GM19372 (cell line): ENCODE data around the gene TMEM8B.

ENCODE experiments used
- ATAC-seq: cut with Tn5 transposase; IDR thresholded peaks from one replicate; pipeline ENCODE4 v1.9.1; 2021; ENCODE audit warnings: mild to moderate bottlenecking, low read depth, moderate library complexity; ENCODE audit not compliant: unreplicated experiment

The TMEM8B gene, protein sequence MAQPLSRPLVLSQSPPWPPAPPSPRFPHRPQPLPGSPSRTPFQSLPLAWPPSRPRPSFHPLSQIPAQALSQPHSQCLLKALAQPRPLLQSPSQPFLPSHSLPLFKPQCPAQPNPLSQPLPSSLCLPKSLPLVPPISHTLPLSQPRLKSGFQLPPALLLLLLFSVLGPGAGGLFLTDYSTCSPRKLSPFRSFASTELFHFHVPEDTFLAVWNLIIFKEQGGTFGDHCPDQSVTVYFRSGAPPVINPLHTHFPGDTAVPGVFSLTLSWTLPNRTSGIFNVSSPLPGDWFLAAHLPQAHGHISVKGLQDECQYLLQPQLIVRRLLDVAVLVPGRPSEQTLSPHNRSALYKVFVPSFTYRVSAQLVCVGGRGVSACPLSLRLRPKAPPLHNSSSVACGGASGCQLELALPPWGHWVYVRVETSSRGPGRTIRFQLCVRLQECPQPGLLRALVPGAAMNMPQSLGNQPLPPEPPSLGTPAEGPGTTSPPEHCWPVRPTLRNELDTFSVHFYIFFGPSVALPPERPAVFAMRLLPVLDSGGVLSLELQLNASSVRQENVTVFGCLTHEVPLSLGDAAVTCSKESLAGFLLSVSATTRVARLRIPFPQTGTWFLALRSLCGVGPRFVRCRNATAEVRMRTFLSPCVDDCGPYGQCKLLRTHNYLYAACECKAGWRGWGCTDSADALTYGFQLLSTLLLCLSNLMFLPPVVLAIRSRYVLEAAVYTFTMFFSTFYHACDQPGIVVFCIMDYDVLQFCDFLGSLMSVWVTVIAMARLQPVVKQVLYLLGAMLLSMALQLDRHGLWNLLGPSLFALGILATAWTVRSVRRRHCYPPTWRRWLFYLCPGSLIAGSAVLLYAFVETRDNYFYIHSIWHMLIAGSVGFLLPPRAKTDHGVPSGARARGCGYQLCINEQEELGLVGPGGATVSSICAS

GRCh38 chr9:35829084-35829763, at the start of gene TMEM8B:
TMEM8B (plus strand) TSS chr9:35829228; CDS start chr9:35829448, 220 bp downstream.
- ATAC-seq = peak; percentile 80

DNA sequence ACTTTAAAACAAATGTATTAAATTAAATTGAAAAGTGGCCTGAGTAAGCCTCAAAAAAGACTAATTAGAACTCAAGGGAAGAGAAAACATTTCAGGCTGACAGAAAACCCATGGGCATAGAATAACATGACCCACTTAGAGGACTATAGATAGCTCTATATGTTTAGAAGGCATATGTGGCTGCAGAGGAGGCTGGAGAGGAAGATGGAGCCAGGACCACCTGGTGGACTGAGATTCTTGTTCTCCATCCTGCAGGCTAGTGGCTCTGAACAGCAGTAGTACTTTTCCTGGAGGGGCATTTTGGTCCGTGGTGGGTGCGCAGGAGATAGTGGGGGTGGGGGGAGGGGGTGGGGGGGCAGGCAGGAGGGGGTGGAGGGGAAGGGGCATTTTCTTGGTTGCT, 48.0 kb upstream of the TMEM8B start:
- ATAC-seq = no peak

DNA sequence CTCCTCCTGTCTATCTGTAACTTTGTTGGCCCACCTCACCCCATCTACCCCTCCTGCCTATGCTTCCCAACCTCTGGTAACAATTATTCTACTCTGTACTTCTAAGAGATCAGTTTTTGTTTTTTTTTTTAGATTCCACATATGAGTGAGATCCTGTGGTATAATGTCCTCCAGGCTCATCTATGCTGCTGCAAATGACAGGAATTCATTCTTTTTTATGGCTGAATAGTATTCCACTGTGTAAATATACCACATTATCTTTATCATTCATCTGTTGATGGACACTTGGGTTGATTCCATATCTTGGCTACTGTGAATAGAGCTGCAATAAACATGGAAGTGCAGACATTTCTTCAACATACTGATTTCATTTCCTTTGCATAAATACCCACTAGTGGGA, 45.6 kb upstream of the TMEM8B start:
- no peak for ATAC-seq

DNA sequence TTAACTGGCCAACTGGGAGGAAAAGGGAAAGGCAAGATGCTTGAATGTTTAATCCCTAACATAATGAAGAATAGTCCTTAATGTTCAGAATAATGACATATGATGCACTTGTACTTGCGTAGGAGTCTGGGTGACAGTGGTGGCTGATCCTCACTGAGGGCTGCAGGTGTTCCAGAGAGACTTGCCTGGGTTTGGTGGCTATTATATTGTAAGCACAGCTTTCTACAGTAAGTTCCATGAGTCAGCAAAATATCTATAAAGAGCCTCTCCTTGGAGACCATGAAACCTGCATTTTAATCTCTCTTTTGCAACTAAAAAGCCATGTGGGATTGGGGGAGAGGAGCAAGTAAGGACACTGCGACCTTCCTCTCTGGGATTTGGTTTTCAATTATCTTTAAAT, 39.5 kb upstream of the TMEM8B start:
- ATAC-seq = no peak

- ATAC-seq = no peak
These were observed 39.0 kb upstream of the TMEM8B start for GRCh38 chr9:35790025-35790384.

DNA sequence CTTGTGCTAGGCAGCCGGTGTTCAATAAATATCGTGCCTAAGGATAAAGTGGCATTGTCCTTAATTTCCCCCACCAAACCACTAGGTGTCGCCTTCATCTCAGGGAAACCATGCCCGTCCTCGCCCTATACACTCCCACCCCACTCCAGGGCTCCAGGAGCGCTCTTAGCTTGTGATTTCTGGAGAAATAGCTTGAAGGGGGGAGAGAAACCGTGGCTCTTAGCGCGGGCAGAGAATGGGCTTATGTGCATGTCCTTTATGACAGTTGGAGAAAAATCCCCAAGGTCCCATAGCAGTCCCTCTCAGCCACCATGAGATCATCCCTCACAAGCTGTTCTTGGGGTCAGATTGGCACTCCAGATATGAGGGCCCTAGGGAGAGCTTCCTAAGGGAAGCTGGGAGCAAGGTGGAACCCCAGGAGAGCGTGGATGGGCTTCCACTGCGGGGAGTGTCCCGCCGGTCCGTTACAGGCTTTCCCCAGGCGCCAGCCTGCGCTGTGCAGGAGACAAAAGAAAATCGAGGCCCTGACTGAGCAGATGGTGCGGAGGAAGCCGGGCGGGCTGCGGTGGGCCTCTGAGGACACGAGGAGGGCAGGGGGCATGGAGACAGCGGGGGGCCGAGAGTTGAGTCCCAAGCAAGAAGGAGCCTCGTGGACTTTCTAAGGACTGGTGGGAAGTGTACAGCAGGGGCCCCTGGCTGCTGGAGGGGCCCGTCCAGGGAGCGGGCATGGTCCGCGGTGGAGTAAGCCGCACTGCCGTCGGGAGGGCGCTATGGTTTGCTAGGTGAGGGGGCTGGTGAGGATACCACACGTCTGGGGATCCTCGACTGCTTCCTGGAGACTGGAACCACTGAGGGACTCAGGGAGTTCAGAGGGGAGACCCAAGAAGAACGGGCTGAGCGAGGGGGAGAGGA, 38.4 kb upstream of the TMEM8B start:
- no peak for ATAC-seq

DNA sequence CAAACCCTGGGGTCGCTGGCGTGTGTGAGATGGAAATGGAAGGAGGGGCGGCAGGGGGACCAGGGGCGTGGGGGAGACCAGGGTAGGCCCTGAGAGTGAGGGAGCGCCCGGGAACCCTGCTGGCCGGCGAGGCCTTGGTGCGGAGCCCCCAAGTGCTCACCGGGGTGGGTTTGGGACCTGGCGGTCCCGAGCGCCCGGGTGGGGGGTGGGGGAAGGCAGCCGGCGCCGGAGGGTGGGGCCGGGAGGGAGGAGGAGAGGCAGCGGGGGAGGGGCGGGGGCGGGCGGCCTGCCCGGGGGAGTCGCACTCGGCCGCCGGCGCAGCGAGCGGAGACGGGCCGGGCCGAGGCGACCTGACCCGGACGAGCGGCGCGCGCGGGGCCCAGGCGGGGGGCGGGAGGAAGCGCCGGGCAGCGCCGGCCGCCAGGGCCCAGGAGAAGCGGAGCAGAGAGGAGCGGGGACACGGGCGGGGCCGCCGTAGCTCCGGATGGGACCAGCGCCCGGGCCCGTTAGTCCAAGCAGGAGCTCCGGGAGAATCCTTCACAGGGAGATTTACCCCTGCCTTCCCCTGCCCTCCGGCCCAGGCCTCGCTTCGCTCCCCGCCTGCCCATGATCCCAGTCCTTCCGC, 37.6 kb upstream of the TMEM8B start, which contains the start of gene NPR2:
NPR2 (plus strand) TSS at position 295 of the 625 bp plus-strand sequence. CDS start 818 bp downstream, outside the sequence.
- ATAC-seq = no peak

GRCh38 chr9:35792024-35792813, 36.8 kb upstream of the TMEM8B start:
- ATAC-seq = no peak

GRCh38 chr9:35792826-35793225, 36.2 kb upstream of the TMEM8B start:
- ATAC-seq = no peak

DNA sequence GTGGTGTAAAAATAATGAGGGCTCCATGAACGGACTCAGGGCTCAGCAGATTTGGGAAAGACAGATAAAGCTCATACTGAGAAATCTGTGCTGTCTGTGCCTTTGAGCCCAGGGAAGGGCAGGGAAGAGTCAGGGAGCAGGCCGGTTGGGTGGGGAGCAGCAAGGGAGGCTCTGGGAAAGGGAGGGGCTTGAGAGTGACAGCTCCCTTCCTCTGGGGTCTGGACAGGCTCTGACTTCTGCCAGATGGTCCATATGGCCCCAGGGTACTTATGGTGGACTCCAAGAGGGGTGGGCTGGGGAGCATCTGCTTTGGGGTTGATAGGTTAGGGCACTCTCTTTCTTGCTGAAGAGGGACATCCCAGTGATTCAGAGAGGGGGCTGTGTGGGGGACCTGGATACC, 35.6 kb upstream of the TMEM8B start:
- no peak for ATAC-seq

GRCh38 chr9:35795695-35796094, 33.3 kb upstream of the TMEM8B start:
- no peak for ATAC-seq

DNA sequence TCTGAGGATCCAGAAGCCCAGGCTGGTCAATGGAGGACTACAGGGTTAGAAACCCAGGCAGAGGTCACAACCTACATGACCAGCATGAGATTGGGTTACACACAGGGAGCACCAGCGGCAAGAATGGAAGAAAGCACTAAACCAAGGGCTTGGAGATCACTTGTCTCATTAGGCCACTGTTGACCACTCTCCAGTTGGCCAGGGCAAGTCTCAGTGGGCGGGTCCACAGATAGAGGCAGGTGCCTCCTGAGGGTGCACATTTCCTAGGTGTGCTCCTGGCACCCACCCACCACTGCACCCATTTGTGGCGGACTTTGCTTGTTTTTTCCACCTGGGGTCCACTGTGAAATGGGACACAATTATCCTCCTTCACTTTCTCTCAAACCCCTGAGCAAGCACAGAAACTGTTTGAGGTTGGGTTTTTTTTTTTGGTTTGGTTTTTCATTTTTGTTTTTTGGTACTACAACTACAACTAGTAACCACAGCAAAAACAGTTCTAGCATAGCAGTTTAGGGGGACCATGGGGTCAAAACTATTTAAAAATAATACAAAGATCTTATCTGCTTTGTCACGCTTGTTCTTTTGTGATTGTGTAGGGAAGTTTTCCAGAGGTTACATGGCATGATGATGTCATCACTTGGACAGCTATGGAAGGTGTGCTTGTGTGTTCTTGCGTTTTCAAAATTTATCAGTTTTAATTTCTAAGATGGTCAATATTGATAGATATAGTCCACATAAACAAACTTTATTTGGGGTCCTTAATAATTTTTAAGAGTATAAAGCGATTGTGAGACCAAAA, 31.5 kb upstream of the TMEM8B start:
- ATAC-seq = no peak

DNA sequence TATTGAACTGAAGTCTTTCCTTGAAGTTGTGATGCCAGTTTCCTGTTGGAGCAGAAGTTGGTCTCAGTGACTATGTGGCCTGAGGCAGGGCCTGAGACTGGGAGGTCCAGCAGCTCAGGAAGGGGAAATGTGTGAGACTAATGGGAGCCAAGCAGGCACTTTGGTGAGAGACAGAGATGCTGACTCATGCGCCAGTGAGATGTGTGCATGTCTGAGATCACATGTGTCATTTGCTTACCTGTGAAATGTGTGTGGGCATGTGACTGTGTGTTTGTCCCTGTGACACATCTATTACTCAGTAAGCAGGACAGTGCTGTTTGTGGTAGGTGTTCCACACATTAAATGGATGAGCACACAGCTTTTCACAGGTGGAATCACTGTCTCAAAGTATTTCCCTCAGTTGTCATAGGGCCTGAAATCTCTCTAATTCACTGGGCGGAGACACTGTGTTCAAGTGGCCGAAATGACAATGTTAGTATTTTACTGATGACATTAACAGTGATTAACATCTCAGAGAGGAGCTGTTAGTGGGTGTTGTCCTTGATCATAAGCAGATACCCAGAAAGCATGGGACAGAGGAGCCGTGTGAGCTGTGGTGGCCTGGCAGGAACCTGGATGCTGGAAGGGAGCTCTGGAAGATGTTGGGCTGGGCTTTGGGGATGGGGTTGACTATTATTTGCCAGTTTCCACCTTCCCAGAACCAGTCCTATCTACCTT, 30.2 kb upstream of the TMEM8B start:
- no peak for ATAC-seq

- ATAC-seq = no peak
These were observed 28.5 kb upstream of the TMEM8B start for GRCh38 chr9:35800530-35800929.

DNA sequence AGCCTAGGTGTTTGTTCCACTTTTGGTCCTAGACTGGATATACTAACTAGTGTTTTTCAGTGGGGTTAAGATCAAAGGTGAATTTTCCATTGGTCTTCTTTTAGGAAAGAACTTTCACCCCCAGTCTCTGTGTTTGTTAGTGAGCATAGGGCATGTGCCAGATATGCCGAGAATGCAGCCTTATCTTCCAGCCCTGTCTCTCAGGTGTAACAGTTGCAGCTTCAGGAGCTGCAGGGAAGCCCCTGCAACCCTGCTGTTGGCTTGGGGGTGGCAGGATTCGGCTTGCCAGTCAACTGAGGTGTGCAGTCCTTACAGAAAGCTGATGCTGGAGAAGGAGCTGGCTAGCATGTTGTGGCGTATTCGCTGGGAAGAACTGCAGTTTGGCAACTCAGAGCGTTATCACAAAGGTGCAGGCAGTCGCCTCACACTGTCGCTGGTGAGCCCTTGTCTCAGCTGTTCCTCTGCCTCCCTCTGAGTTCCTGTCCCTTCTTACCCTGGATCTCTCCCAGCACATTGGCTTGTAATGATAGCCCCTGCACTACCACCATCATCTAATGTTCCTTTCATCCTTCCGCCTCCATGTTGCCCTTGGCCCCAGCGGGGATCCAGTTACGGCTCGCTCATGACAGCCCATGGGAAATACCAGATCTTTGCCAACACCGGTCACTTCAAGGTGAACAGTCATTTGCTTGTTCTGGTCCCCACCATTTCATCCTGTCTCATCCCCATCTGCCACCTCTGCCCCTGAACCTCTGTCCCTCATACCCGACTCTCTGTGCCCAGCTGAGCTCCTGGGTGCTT, 27.5 kb upstream of the TMEM8B start:
- ATAC-seq = no peak

DNA sequence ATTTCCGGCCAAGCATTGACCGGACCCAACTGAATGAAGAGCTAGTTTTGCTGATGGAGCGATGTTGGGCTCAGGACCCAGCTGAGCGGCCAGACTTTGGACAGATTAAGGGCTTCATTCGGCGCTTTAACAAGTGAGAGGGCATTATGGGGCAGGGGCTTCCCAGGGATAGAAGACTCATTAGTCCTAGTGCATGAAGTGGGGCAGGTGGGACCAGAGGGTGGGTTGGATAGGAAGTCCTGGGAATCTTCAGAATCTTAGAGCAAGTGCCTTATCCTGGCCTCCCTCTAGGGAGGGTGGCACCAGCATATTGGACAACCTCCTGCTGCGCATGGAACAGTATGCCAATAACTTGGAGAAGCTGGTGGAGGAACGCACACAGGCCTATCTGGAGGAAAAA, 22.9 kb upstream of the TMEM8B start:
- ATAC-seq = no peak
